ENCODE results near the gene EIF5B. TPM values are rescaled to one million over a fixed set of nuclear protein-coding genes. Genes with fewer than 3 reads are reported as not detected.

Gene EIF5B
- total and polyA plus RNA-seq, 2 of the 4 experiments (the other 2 are of a cell fraction), result 19.7 to 21.8 TPM

GRCh38 chr2:99414566-99414965 is 77.4 kb downstream of the EIF5B start:
- H2BK20ac ChIP-seq (ENCODE audit: low read depth, low read length), result no peak overlapping the region
- no peak overlapping the region for H3K23ac ChIP-seq (ENCODE audit: low read depth, low read length)
- H2BK5ac ChIP-seq (ENCODE audit: low read depth, low read length, poor library complexity, severe bottlenecking), result no peak overlapping the region
- intact Hi-C loops (cut with micrococcal nuclease) (no loop called here), dilution Hi-C loops (cut with HindIII; ENCODE audit: low sequenced_read_pairs, unreplicated experiment) (no loop called here), in situ Hi-C loops (cut with MboI; ENCODE audit: low sequenced_read_pairs) (no loop called here)
- WGBS, 2 experiments (ENCODE audit: extremely low coverage in 2 of 2, insufficient read length in 1 of 2), result no CpG with 5 or more reads among the region's 1 CpG
- H3K4me3 ChIP-seq (ENCODE audit: insufficient read depth, low read depth, low read length), result no peak overlapping the region
- H2BK15ac ChIP-seq (ENCODE audit: low read depth, low read length), result no peak overlapping the region
- ChIA-PET POLR2A (ENCODE audit: unreplicated experiment) (no interaction called here), CTCF (interaction anchor here (0.6 kb wide), 1 partner anchor 275 kb away, joined by 4 read pairs; no protein-coding TSS in a partner anchor)
- H2AFZ ChIP-seq (replicated peaks; ENCODE audit: low read length, poor library complexity), result no peak overlapping the region
- H2AK9ac ChIP-seq (replicated peaks; ENCODE audit: low read depth, low read length, poor library complexity), result no peak overlapping the region
- no peak for TF ChIP-seq CTCF (conservative IDR thresholded peaks at IDR 0.05; ENCODE audit: low read depth, low read length)
- no peak for TF ChIP-seq RCOR1 (IDR thresholded peaks at IDR 0.05; ENCODE audit: insufficient replicate concordance, low read length)
- H3K4ac ChIP-seq (ENCODE audit: low read depth, low read length), result no peak overlapping the region
- H3K9ac ChIP-seq (ENCODE audit: low read depth, low read length), result no peak overlapping the region
- ATAC-seq (ENCODE audit: low read depth) (no peak), DNase-seq (no peak)
- H3K9me1 ChIP-seq (ENCODE audit: insufficient read depth, low read length), result no peaks in the 10 kb centered on the region
- H3K27me3 ChIP-seq (ENCODE audit: control insufficient read depth, insufficient read depth, low read length), result no peaks in the 10 kb centered on the region
- no peak overlapping the region for H3K27ac ChIP-seq (ENCODE audit: insufficient read depth, low read length)
- H3K9me3 ChIP-seq (ENCODE audit: control insufficient read depth, insufficient read depth, low read length), result no peaks in the 10 kb centered on the region
- H4K8ac ChIP-seq (ENCODE audit: low read depth in 2 of 2, low read length in 2 of 2), result no peak overlapping the region
- no peak overlapping the region for H3K18ac ChIP-seq (ENCODE audit: low read depth, low read length)
- no peak overlapping the region for H2BK120ac ChIP-seq (ENCODE audit: low read depth, low read length)
- H2AK5ac ChIP-seq (ENCODE audit: low read depth, low read length), result no peak overlapping the region
- no peak overlapping the region for H4K5ac ChIP-seq (ENCODE audit: low read depth, low read length)
- H3K4me2 ChIP-seq (ENCODE audit: low read depth, low read length), result no peak overlapping the region
- no peak overlapping the region for H3K56ac ChIP-seq (ENCODE audit: extremely low read depth, insufficient read depth, low read length)
- H3K36me3 ChIP-seq (ENCODE audit: control insufficient read depth, insufficient read depth, low read length), result peaks cover 28% of the 10 kb centered on the region
- no peak overlapping the region for H3K14ac ChIP-seq (replicated peaks; ENCODE audit: low read depth, low read length)
- H4K20me1 ChIP-seq (ENCODE audit: insufficient read depth, low read length), result no peaks in the 10 kb centered on the region
- BruUV-seq (replicated peaks), result no TSS peak
- no peaks in the 10 kb centered on the region for H3K4me1 ChIP-seq (ENCODE audit: control insufficient read depth, insufficient read depth, low read length)
- H4K91ac ChIP-seq (ENCODE audit: insufficient read depth, low read depth, low read length), result no peak overlapping the region
- H3K79me1 ChIP-seq (ENCODE audit: low read depth in 1 of 2, low read length in 2 of 2), result peaks cover 0 to 8% of the 10 kb centered on the region in 2 experiments; a peak in 2 of 4 replicates
